Muscle of arm (tissue), 14 donors: ENCODE measurements around the gene BABAM2. TPM values are rescaled to one million over a fixed set of nuclear protein-coding genes. Genes with fewer than 3 reads are reported as not detected.
A peak's percentile ranks its signal among the peaks of the same experiment; 100 is the strongest.
"Not testable (repeated sequence)": the region's sequence is repeated elsewhere in the genome, so short reads cannot be mapped to it uniquely, and the experiment has no call there.

Experiments
- DNase-seq: peaks from one replicate; pipeline ENCODE4 v3.0.0-alpha.2; 2013
- long read RNA-seq, 11 donors: transcript quantifications; one replicate each; lab custom pipeline, GENCODE V29; 2026
- polyA plus RNA-seq, 12 donors: library from polyadenylated mRNA; unstranded; fragments of 120-200 nt; gene quantifications; one replicate each; pipeline ENCODE4 v1.2.1, GENCODE V29; 2013; ENCODE audit not compliant: insufficient read length in 12 of 12

The BABAM2 gene
- 10 to 100 TPM in 11 of 12 donors, not detected in 1; 23.2 to 30.5 (median 24.7) TPM for polyA plus RNA-seq
- long read RNA-seq, donor 1, partial matches to known transcripts = 0 of 2 reads
- long read RNA-seq, donor 1, other reads (novel, unspliced or antisense) = 0 of 2 reads
- long read RNA-seq, donor 2, transcript BABAM2-204 (12 exons, 1,657 nt) = major isoform, 6 of 16 reads
- long read RNA-seq, donor 2, partial matches to known transcripts = 10 of 16 reads
- long read RNA-seq, donor 2, other reads (novel, unspliced or antisense) = 0 of 16 reads
- long read RNA-seq, donor 3, partial matches to known transcripts = 0 of 3 reads
- long read RNA-seq, donor 3, other reads (novel, unspliced or antisense) = 0 of 3 reads
- long read RNA-seq, donor 4, partial matches to known transcripts = 5 of 6 reads
- long read RNA-seq, donor 4, other reads (novel, unspliced or antisense) = 0 of 6 reads
- long read RNA-seq, donor 5, transcript BABAM2-202 (13 exons, 1,852 nt) = minor isoform, 5 of 59 reads
- long read RNA-seq, donor 5, transcript BABAM2-204 (12 exons, 1,657 nt) = major isoform, 6 of 59 reads
- long read RNA-seq, donor 5, partial matches to known transcripts = 0 of 59 reads
- long read RNA-seq, donor 5, other reads (novel, unspliced or antisense) = 45 of 59 reads
- long read RNA-seq, donor 6, partial matches to known transcripts = 0 of 2 reads
- long read RNA-seq, donor 6, other reads (novel, unspliced or antisense) = 0 of 2 reads
- long read RNA-seq, donor 7, partial matches to known transcripts = 0 of 4 reads
- long read RNA-seq, donor 7, other reads (novel, unspliced or antisense) = 0 of 4 reads
- long read RNA-seq, donor 8, partial matches to known transcripts = 0 of 7 reads
- long read RNA-seq, donor 8, other reads (novel, unspliced or antisense) = 0 of 7 reads
- long read RNA-seq, donor 9, partial matches to known transcripts = 7 of 10 reads
- long read RNA-seq, donor 9, other reads (novel, unspliced or antisense) = 0 of 10 reads
- long read RNA-seq, donor 10, transcript BABAM2-204 (12 exons, 1,657 nt) = major isoform, 5 of 6 reads
- long read RNA-seq, donor 10, partial matches to known transcripts = 0 of 6 reads
- long read RNA-seq, donor 10, other reads (novel, unspliced or antisense) = 0 of 6 reads
- long read RNA-seq, donor 11, transcript BABAM2-204 (12 exons, 1,657 nt) = major isoform, 6 of 7 reads
- long read RNA-seq, donor 11, partial matches to known transcripts = 0 of 7 reads
- long read RNA-seq, donor 11, other reads (novel, unspliced or antisense) = 0 of 7 reads

GRCh38 chr2:27890146-27890923, at the start of gene BABAM2, which contains the start of gene RBKS:
TSS of gene BABAM2 (plus strand) at chr2:27890729. CDS start at chr2:27894557, 3,828 bp downstream.
TSS of gene RBKS (minus strand) at chr2:27890387. CDS start at chr2:27890345, 42 bp downstream.
- DNase-seq = peak; percentile 89

- no peak for DNase-seq
Observed at GRCh38 chr2:27842894-27843293, 47.6 kb upstream of the BABAM2 start.

DNA sequence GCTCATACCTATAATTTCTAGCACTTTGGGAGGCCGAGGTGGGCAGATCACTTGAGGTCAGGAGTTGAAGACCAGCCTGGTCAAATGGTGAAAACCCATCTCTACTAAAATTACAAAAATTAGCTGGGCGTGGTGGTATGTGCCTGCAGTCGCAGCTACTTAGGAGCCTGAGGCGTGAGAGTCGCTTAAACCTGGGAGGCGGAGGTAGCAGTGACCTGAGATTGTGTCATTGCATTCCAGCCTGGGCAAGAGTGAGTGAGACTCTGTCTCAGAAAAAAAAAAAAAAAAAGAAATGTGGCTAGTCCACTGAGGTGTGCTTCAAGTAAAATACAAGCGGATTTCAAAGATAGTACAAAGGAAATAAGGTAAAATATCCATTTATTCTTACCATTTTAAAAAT, 46.5 kb upstream of the BABAM2 start:
- DNase-seq = no peak

DNA sequence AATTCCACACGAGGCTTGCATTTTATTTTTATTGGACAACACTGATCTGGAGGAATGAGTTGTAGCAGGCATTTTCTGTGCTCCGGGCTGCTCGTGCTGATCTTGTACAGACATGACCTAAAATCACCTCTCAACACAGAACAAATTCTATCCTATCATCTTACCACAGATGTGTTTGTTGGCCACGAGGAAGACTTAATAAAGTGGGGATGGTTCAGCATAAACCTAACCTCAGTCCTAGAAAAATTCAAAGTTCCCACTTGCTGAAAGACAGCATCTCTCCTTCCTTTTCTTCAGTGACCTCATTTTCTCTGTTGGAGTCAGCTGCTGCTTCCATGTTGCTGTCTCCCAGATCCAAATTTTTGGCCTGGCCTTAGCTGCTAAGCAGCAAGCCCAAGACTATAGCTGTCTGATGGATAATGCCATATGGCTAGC, 45.7 kb upstream of the BABAM2 start:
- DNase-seq = no peak

GRCh38 chr2:27847333-27847732, 43.2 kb upstream of the BABAM2 start:
- no peak for DNase-seq

DNA sequence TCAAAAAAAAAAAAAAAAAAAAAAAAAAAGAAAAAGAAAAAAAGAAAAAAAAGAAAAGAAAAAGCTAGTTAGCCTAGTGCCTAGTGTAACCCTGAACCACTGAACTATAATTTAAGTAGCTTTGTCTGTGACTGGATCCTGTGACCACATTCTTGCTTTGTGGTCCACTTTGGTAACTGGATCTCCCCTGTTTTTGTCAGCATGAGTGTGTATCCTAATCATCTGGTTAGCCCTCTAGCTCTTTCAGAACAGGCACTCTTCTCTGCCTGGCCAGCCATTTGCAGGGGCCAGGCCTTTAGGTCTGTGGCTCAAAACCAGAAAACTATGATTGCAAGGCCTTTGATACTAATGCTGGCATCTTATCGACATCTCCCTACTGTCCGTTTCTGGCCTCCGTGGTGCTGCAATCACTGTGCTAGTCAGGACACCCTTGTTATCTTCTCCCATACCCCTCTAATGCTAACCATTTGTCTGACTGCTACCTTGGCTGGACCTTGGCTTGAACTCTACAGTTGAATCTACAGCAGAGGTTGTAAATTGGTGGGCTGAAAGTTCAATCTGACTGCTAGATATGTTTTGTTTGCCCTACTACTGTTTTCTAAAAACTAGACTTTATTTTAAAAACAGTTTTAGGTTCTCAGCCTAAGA, 40.8 kb upstream of the BABAM2 start:
- DNase-seq = no peak

GRCh38 chr2:27852691-27853090, 37.8 kb upstream of the BABAM2 start:
- no peak for DNase-seq

GRCh38 chr2:27854229-27854862, 36.2 kb upstream of the BABAM2 start:
- DNase-seq = no peak

DNA sequence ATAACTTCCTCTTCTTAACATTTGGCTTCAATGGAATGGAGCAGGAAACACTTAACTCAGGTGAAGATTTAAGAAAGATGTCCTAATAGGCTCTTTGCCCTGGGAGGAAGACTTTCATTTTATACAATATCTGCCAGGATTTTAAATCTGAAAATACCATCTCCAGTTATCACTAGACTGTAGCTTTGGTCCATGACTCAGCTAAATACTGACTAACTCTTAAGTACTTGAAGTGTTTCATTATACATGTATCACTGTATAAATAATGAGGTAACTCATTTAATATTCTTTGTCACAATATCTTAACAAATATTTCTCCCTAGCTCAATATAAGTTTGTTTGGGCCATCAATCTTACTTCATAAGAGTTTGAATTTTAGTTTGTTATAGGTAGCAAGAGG, 35.1 kb upstream of the BABAM2 start:
- no peak for DNase-seq

DNA sequence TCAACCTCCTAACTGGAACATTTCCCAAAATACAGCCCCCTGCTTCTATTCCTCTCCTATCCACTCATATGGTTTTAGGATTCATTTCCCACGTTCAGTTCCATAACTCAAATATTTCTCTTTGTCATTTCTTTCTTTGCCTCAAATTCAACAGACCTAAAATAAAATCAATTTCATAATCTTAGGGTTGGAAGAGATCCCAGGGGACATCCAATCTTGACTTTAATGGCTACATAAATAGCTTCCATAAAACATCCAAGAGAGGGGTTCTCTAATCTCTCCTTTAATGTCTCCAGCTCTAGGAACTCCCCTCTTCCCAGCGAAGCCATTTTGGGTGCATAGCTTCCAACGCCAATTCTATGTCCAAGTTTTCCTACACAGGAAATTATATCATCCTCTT, 34.1 kb upstream of the BABAM2 start:
- no peak for DNase-seq

DNA sequence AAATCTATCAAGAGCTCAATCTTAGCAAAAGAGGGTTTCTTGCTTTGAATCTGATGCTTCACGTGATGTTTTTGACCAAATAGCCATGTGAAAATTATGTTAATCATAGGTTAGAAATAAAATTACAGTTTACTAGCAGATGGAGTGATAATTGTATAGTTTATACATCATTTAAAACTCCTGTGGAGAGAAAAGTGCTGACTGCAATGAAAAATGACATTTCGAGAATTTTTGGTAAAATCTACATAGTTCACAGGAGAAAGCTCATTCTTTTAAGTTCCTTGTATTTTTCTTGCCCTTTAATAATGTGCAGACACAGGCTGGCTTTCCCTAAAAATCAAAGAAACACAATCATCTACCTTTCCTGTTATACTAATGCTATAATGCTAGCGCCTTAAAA, 33.6 kb upstream of the BABAM2 start:
- no peak for DNase-seq

GRCh38 chr2:27857417-27858172, 32.9 kb upstream of the BABAM2 start:
- no peak for DNase-seq

GRCh38 chr2:27860111-27860510, 30.4 kb upstream of the BABAM2 start:
- DNase-seq = no peak

GRCh38 chr2:27863146-27863545, 27.4 kb upstream of the BABAM2 start:
- no peak for DNase-seq

DNA sequence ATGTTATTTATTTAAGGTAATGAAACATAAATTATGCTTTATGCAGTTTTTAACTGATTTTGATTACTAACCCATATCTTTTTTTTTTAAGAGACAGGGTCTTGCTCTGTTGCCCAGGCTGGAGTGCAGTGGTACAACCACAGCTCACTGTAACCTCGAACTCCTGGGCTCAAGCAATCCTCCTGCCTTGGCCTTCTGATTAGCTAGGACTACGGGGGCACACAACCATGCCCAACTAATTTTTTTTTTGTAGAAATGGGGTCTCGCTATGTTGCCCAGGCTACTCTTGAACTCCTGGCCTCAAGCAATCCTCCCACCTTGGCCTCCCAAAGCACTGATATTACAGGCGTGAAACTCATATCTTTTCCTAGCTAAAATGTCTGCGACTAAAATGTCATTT, 26.6 kb upstream of the BABAM2 start:
- DNase-seq = not testable (repeated sequence)

- DNase-seq = no peak
Observed at GRCh38 chr2:27866237-27866636, 24.3 kb upstream of the BABAM2 start.

- no peak for DNase-seq
Observed at GRCh38 chr2:27869763-27870162, 20.8 kb upstream of the BABAM2 start.

GRCh38 chr2:27870724-27871123, 19.8 kb upstream of the BABAM2 start:
- DNase-seq = no peak

GRCh38 chr2:27871802-27872201, 18.7 kb upstream of the BABAM2 start:
- no peak for DNase-seq
